ENCODE measurements around the gene RASGRF2.

The RASGRF2 gene

DNA sequence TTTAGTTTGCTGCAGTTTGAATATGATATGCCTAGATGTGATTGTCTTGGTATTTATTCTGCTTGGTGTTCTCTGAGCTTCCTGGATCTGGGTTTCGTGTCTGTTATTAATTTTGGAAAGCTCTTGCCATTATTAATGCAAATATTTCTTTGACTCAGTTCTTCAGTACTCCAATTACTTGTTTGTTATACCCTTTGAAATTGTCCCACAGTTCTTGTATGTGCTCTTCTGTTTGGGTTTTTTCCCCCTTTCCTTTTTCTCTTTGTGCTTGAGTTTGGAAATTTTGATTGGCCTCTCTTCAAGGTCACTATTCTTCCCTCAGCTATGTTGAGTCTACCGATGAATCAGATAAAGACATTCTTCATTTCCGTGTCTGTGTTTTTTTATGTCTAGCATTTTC is 176.4 kb downstream of the RASGRF2 start:
- DNase-seq (ENCODE audit: low spot score), result no peak

DNA sequence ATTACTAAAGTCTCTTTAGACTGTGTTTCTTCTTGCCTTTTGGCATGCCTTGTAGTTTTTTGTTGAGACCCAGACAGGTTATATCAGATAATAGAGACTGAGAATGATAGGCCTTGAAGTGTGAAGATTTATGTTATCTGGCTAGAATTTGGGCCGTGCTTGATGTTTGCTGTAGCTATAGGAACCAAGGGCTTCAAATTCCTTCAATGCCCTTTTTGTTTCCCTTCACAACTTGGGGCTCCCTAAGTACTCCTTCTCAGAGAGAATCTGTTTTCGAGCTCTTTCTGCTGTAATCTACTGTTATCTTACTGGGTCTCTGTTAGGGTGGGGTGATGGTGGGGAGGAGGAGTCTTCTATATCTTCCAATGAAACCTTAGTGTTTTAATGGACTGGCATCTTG is 177.7 kb downstream of the RASGRF2 start:
- no peak for DNase-seq (ENCODE audit: low spot score)

DNA sequence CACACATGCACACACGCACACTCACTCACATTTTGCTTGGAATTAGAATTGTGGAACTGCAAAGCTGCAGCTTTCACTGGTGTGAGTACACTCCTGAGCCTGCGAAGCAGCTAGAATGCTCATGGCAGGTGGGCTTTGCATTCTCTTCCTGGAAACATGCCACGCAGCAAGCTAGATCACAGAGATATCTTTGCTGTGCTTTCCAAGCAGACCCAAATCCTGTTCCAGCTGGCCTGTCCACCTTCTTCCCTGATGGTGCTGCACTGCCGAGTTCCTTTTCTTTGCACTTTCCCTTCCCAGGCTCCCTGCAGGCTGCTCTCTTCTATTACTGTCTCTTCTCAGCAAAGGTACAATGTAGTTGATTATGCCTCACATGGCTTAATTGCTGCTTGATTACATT is 180.3 kb downstream of the RASGRF2 start:
- DNase-seq (ENCODE audit: low spot score), result peak; percentile 72

DNA sequence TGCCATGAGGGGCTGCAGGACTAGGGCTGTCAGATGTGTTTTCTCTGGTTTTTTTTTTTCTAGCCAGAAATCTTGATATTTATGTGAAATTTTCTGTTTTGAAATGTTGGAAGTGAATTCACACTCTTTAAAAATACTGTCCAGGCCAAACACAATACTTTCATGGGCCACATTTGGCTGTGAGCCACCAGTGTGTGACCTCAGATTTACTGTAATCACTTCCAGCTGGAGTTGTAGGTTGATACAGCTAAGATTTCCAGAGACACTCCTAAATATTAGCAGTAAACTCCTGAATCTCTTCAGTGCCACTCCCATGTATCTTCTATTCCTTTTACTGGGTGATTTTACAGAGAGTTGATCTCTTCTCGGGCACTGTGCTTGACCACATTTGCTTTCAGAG is 180.8 kb downstream of the RASGRF2 start:
- no peak for DNase-seq (ENCODE audit: low spot score)

DNA sequence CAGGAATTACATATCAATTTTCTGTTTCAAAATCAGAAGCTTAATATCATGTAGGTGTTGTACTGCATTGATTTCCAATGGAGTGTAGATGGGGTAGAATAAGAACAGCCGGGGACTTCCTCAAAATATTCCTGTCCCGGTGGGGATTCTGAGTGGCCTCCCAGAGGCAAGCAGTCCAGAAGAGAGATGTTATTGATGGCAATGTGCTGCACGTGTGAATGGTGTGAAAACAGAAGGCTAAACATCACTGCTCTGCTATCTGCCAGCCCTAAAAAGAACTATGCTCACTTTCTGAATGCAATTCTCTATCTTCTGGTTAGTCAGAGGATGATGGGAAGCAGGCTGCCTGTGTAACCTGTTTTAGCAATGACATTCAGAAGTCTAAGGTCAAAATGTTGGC is 181.9 kb downstream of the RASGRF2 start:
- no peak for DNase-seq (ENCODE audit: low spot score)

DNA sequence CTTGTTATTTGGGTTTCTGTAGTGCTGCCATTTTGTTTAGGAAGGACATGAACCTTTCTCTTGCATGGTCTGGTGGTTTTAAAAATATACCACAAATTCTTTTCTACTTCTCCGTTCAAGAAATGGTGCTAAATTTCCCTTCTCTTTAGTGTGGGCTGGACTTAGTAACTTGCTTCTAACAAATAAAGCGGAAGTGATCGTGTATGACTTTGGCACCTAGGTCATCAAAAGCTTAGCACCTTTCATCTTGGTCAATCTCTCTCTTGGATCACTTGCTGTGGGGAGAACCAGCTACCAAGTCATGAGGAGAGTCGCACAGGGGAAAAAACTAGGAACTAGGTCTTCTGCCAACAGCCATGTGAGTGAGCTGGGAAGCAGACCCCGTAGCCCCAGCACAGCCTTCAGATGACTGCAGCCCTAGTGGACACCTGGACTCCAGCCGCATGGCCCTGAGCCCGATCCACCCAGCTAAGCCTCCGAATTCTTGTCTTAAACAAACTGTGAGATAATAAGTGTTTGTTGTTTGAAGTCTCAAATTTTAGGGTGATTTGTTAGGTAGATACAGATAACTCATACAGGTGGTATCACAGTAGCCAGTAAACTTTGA is 185.3 kb downstream of the RASGRF2 start:
- no peak for DNase-seq (ENCODE audit: low spot score)

DNA sequence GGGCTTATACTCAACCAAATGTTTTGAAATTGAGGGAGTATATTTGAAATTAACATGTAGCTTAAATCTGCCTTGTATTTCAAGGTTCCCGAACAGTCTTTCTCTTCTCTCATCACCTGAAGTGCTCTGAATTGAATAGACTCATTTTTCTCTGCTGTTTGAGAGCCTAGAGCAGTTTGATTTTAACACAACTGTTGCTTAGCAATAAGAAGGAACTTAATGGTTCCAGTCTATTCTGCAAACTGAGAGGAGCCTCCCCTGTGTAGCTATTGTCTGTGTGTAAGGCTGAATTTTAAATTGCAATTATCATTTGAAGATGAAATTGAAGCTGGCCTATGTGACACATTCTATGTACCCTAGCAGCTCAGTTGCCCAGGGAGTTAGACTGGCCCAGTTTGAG is 185.9 kb downstream of the RASGRF2 start:
- DNase-seq (ENCODE audit: low spot score), result no peak

DNA sequence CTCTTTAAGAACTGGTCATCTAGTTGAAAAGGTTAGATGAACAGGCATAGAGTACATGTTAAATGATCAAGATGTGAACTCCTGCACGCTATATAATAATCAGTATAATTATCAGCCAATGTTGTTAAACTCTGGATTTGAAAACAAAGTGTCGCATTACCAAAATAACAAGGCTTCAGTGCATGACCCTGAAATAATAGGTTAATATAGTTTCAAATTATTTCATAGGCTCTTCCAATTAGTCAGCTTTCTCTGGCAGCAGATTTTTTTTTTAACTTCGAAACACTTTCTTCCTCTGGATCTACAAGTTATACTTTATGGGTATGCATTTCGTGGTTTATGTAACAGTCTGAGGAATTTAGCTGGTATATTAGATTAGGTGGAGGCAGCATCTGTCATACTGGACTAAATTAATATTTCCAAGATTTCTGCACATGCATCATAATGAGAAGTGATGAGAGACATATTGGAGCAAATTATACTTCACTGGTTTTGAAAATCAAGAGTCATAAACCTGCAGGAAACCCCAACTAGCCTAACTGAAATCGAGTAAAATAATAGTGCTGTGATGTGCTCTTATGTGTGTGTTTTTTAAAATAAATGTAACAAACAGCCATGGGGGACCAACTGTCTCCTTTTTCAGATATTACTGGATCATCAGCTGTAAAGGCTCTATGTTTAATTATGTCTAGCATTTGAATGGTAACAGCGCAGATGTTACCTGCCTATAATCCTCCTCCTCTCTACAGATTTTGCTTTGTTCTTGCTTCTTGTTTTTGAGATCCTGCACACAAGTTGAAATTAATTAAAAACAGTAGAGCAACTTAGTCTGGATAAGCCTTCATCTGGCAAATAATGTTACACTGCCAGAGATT is 187.1 kb downstream of the RASGRF2 start:
- DNase-seq (ENCODE audit: low spot score), result peak; percentile 17

DNA sequence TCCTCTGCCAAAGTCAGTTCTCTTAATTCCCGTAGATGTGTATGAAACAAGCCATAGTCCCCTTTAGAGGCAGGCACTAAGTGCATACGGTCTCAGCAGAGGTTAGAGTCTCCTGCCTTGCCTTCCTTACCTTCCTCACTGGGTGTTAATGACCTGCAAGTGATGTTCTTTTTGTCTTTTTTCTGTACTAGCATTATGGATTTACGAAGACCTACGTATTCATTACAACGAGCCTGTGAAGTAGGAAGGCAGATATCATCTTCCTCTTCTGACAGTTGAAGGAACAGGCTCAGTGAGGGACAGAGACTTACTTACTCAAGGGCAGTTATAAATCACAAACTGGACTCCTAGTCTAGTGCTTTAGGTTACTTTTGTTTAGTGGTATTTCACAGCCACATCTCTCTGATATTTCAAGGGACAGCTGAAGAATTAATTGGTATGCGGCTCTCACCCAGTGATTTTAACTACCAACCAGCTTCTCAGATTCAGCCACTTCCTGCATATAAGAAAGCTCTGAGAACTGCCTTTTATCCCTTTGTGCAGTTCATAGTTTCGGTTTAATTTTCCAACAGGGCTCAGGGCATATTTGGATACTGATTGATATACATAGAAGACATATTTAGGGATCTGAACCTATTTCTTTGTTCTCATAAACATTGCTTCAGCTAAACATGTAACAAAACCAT is 187.9 kb downstream of the RASGRF2 start:
- DNase-seq (ENCODE audit: low spot score), result peak; percentile 36

DNA sequence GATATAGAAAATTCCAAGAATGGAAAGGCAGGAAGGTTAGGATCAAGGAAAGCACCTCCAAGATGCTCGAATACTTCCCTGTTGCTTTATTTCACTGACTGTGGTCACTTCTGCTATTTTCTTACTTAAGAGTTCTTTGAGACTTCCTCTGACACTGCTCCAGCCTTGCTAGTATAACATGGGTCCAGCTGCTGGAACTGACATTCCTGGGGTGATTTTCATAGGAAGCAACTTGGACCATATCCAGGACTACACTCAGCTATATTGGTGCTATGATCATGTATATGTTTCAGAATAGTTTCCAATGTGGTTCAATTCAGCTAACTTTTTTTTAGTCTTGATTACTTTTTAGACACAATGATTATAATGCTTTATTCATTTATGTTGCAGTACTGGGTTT is 191.4 kb downstream of the RASGRF2 start:
- DNase-seq (ENCODE audit: low spot score), result no peak

DNA sequence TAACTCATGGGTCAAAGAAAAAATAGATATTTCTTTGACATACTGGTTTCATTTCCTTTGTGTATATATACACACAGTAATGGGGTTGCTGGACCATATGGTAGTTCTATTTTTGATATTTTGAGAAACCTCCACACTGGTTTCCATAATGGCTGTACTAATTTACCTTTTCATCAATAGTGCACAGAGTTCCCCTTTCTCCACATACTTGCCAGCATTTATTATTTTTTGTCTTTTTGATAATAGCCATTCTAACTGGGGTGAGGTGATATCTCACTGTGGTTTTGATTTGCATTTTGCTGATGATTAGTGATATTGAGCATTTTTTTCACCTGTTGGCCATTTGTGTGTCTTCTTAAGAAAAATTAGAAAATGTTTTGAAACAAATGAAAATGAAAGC is 194.6 kb downstream of the RASGRF2 start:
- no peak for DNase-seq (ENCODE audit: low spot score)

DNA sequence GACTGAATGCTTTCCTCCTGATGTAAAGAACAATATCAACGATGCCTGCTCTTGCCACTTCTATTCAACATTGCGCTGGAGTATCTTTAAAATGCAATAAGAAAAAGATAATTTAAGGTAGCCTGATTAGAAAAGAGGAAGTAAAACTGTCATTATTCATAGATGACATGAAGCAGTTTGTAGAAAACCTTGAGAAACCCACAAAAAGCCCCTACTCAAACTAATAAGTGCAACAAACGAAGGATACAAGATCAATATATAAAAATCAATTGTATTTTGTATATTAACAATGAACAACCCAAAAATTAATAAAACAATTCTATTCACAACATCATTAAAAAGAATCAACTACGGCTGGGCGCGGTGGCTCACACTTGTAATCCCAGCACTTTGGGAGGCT is 196.6 kb downstream of the RASGRF2 start:
- DNase-seq (ENCODE audit: low spot score), result no peak

DNA sequence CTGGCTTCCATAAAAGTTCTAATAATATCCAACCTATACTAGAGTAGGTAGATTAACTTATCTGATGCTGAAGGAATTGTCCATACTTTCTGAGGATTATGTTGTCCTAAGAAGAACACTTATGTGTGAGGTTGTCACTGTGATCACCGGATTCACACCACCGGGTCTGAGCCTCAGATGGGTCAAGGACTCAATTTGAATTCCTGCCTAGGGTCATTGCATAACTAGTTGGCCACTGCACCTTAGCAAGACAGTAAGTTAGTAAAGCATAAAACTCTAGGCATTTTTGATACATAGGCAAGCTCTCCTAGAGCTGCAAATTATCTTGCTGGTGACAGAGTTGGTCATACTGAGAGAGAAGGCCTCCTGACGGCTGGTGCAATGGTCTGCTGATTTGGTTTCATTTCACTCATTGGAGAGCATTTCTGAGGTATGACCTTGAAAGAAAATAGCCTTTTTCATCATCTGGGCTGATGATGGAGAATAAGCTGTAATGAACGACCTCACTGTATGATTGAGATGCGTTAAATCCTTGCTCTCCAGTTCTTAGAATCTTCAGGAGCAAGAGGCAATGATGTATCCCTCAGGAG is 200.9 kb downstream of the RASGRF2 start:
- DNase-seq (ENCODE audit: low spot score), result no peak

DNA sequence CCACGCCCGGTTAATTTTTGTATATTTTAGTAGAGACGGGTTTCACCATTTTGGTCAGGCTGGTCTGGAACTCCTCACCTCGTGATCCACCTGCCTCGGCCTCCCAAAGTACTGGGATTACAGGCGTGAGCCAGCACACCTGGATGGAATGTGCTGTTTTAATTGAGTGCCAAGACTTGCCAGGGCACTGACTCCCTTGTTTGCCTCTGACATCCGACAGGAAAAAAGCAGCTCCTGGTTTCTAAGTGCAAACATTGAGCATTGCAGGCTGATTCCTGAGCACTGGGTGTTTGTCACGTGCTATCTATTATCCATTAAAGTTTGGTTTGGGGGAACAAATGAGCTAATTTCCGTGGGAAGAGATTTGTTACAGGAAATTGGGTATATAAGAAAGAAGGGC is 202.3 kb downstream of the RASGRF2 start:
- DNase-seq (ENCODE audit: low spot score), result no peak

DNA sequence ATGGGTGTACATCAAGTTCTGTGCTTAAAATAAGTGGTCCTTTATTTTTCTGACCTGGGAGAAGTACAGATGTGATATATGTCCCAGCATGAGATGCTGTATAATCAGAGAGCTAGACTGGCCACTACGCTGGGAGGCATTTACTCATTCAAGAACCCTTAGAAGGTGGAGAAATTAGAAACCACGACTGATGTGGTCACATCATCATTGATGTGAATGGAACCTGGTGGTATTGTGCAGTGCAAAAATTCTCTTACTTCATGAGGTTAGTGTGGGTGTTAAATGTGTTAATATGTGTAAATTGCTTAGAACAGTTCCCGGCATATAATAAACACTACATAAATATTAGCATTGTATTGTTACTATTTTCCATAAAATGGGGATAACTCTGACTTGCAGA is 203.5 kb downstream of the RASGRF2 start:
- no peak for DNase-seq (ENCODE audit: low spot score)

DNA sequence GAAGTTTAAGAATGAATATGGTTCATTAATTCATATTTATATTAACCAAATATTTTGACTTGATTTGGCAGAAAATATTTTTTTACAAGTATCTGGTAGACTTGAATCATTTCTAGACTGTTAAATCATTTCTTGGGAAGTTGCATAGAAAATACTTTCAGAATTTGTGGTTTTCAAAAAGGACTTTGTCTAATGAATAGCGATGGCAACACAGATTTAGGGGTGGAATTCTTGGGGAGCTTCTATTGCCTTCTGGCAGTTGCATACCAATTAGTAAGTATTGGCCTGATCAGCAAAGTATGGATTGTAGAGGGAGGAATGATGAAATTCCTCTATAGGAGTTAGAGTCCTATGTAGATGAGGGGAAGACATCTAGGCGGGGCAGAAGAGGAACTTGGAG is 204.3 kb downstream of the RASGRF2 start:
- no peak for DNase-seq (ENCODE audit: low spot score)

DNA sequence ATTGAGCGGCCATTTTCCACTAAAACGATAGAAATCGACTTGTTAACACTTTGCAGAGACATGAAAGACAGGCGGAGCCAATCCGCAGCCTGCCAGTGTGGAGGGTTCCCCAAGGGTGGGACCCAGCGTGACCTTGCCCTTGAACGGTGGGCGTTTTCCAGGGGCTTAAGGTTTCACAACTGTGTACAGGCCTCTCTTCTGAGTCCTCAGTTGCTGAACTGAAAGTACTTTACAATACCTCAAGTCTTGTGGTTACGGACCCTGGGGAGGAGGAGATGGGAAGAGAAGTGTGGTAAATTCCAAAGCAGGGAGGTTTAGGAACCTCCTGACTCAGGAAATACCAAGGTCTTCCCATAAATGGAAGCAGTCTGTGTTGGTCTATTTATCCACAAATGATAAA is 204.8 kb downstream of the RASGRF2 start:
- DNase-seq (ENCODE audit: low spot score), result no peak

DNA sequence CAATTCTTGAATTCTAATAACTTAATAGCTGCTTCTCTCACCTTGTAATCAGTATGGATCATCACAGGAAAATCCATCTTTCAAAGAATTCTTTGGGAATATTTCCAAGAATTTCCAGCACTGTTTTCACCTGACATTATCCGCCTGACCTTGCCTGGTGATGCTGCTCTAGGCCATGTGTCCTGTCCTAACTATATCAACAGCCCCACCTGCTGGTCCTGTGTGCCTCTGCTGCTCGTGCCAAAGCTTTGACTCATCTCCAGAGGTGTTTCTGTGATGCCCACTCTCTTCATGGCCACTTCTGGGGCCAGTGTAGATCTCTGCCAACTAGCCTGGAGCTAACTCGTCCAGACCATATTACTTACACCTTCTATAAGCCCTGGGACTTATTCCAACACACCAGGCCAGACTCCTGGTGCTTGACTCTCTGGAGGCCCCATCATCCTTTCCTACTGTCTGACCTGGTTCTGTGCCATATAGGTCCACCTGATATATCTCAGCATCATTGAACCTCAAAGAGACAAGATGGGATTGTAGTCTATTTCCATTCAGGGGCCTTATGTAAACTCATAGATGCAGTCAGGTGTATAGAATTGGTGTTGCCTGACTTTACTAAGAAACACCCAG is 205.4 kb downstream of the RASGRF2 start:
- DNase-seq (ENCODE audit: low spot score), result peak; percentile 83

DNA sequence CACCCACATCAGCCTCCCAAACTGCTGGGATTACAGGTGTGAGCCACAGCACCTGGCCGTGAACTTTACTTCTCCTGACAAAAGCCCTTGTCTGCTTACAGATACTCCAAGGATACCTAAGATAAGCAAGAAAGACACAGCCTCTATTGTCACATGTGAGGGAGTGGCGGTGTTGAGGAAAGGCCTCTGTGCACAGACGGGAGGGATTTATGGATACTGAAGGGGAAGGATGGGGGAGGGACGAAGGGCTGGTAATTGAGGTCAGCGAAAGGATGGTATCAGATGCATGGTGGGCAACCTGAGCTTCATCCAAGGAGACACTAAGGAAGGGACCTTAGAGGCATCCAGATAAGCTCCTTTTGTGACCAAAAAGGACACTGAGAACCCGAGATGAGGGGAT is 206.3 kb downstream of the RASGRF2 start:
- no peak for DNase-seq (ENCODE audit: low spot score)

DNA sequence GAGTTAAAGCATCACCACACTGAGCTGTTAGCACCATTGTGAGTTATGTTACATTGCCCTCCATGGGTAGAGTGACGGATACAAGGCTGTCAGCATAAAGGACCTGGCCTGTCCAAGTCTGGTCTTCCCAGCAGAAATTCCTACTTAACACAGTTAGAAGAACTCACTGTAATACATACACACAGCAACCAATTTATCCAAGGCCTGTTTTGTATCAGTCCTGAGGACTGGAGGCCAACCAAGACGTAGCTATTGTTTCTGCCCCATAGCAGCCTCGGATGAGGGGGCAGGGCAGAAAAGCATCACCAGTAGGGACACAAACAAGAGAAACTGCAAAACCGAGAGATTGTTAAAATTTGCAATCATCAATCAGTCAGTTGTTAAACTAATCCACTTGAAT is 206.9 kb downstream of the RASGRF2 start:
- peak; percentile 88 for DNase-seq (ENCODE audit: low spot score)

DNA sequence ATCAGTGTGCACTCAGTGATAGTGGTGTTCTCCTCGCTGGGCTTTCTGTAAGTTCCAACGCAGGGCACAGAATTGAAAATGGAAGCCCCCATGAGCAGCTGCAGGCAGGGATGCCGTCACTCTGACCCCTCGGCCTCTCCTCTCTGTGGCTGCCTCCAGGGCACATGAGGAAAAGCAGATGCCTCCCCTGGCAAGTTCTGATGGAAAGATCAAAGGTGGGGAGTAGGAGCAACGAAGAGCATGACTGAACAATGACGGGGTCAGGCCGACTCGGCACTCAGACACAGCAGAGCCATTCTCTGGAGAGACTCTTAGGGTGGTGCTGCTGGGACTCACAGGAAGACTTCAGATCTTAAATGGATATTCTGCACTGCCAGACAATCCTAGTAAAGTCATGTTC is 207.4 kb downstream of the RASGRF2 start:
- DNase-seq (ENCODE audit: low spot score), result peak; percentile 95

DNA sequence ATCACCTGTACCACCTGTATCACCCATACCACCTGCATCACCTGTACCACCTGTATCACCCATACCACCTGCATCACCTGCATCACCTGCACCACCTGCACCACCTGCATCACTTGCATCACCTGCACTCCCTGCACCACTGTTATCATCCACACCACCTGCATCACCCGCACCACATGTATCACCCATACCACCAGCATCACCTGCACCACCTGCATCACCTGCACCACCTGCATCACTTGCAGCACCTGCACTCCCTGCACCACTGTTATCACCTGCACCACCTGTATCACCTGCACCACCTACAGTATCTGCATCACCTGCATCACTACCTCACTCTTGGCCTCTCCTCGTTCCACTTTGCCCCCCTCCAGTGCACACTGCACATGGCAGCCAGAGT is 209.8 kb downstream of the RASGRF2 start:
- no peak for DNase-seq (ENCODE audit: low spot score)

All from SK-N-DZ (cell line).